HepG2 (cell line): ENCODE results near the gene TRPM5. TPM values are rescaled to one million over a fixed set of nuclear protein-coding genes. Genes with fewer than 3 reads are reported as not detected.

Source experiments
- GTF2F1 ChIP-seq: fragments of 150-350 bp; IDR thresholded peaks from 2 replicates; pipeline ENCODE4 v1.6.1; 2014; ENCODE audit warnings: low read length
- MIER2 ChIP-seq: IDR thresholded peaks from 2 replicates; pipeline ENCODE4 v1.6.1; 2016; ENCODE audit warnings: missing biosample characterization, missing genetic modification reagents
- MYNN ChIP-seq: sonication (generic); formaldehyde crosslinking; IDR thresholded peaks from 2 replicates; pipeline ENCODE4 v1.4.0; 2020; ENCODE audit warnings: mild to moderate bottlenecking, low read depth, missing genetic modification reagents
- POGZ ChIP-seq: sonication (generic); formaldehyde crosslinking; IDR thresholded peaks from 2 replicates; pipeline ENCODE4 v1.4.0; 2020; ENCODE audit warnings: mild to moderate bottlenecking, missing genetic modification reagents
- ZNF136 ChIP-seq: sonication (generic); formaldehyde crosslinking; IDR thresholded peaks from 2 replicates; pipeline ENCODE4 v1.8.1; 2022; ENCODE audit warnings: low read depth, mild to moderate bottlenecking, moderate library complexity, missing genetic modification reagents
- ZNF264 ChIP-seq: sonication (generic); formaldehyde crosslinking; IDR thresholded peaks from 2 replicates; pipeline ENCODE4 v1.4.0; 2020; ENCODE audit warnings: missing genetic modification reagents
- ZNF503 ChIP-seq: sonication (generic); formaldehyde crosslinking; IDR thresholded peaks from 2 replicates; pipeline ENCODE4 v1.4.0; 2020; ENCODE audit warnings: missing genetic modification reagents
- ZNF781 ChIP-seq: sonication (generic); formaldehyde crosslinking; IDR thresholded peaks from 2 replicates; pipeline ENCODE4 v1.5.1; 2020; ENCODE audit warnings: borderline replicate concordance, mild to moderate bottlenecking, missing genetic modification reagents; ENCODE audit errors: not compliant biosample characterization
- polyA plus RNA-seq, 8 experiments: library from polyadenylated mRNA; depleted of rRNA in 3 of 8; stranded (reverse) in 7 of 8; unstranded in 1 of 8; fragments of >200 nt; fragmentation: Illumina TruSeq in 4 of 8; extraction: Trizol in 4 of 8; gene quantifications; 2 replicates each; pipeline versions ENCODE4 v1.2.1 to v1.2.3, GENCODE V29; 2011 to 2016; ENCODE audit warnings: low read depth in 4 of 8, missing spikeins in 1 of 8, mixed read lengths in 1 of 8; ENCODE audit not compliant: insufficient read depth in 1 of 8
- total RNA-seq, 5 experiments: library from RNA; depleted of rRNA; stranded (reverse); fragments of >200 nt; fragmentation: Illumina TruSeq; extraction: Trizol; gene quantifications; 2 replicates each; pipeline ENCODE4 v1.2.3, GENCODE V29; 2016; ENCODE audit warnings: low read depth in 1 of 5
- TF ChIP-seq, protein P1 (sequence below): sonication (generic); formaldehyde crosslinking; conservative IDR thresholded peaks from 2 replicates; pipeline ENCODE4 v1.8.1; 2023; ENCODE audit warnings: missing genetic modification reagents
- TF ChIP-seq, protein P2 (sequence below): conservative IDR thresholded peaks from 2 replicates; pipeline ENCODE4 v1.6.1; 2018; ENCODE audit warnings: missing genetic modification reagents

TRPM5 gene
- total and polyA plus RNA-seq, 2 of the 13 experiments (the other 11 are each of a cell fraction or from before 2014, with no cell fraction given): 0.12 TPM; not detected in 1

GRCh38 chr11:2400069-2400761, 44.1 kb downstream of the TRPM5 start, which contains the start of gene TSSC4 (continued):
- TF ChIP-seq, protein P1, sequence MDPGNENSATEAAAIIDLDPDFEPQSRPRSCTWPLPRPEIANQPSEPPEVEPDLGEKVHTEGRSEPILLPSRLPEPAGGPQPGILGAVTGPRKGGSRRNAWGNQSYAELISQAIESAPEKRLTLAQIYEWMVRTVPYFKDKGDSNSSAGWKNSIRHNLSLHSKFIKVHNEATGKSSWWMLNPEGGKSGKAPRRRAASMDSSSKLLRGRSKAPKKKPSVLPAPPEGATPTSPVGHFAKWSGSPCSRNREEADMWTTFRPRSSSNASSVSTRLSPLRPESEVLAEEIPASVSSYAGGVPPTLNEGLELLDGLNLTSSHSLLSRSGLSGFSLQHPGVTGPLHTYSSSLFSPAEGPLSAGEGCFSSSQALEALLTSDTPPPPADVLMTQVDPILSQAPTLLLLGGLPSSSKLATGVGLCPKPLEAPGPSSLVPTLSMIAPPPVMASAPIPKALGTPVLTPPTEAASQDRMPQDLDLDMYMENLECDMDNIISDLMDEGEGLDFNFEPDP (CRISPR knock-in tag): no peak
- TF ChIP-seq MIER2 (CRISPR knock-in tag) (peak; percentile 57; the same call in 1 of the 2 replicates), ZNF503 (no peak; the same call in 1 of the 2 replicates), MYNN (CRISPR knock-in tag) (no peak), ZNF781 (no peak), ZNF264 (CRISPR knock-in tag) (no peak), GTF2F1 (peak; percentile 42; the same call in 1 of the 2 replicates), POGZ (CRISPR knock-in tag) (peak; percentile 95), ZNF136 (CRISPR knock-in tag) (peak; percentile 73; the same call in 1 of the 2 replicates)
- TF ChIP-seq, protein P2, sequence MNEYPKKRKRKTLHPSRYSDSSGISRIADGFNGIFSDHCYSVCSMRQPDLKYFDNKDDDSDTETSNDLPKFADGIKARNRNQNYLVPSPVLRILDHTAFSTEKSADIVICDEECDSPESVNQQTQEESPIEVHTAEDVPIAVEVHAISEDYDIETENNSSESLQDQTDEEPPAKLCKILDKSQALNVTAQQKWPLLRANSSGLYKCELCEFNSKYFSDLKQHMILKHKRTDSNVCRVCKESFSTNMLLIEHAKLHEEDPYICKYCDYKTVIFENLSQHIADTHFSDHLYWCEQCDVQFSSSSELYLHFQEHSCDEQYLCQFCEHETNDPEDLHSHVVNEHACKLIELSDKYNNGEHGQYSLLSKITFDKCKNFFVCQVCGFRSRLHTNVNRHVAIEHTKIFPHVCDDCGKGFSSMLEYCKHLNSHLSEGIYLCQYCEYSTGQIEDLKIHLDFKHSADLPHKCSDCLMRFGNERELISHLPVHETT (CRISPR knock-in tag): peak; percentile 98
- TF ChIP-seq, all 625 proteins: peak for 331
